Chondrocyte (in vitro differentiated cells): ENCODE measurements around the gene TSPO. TPM values are rescaled to one million over a fixed set of nuclear protein-coding genes. Genes with fewer than 3 reads are reported as not detected.

Source experiments
- DNase-seq: peaks from one replicate; pipeline ENCODE4 v3.0.0; 2021; ENCODE audit warnings: mixed read lengths, low spot score
- H3K27ac Mint-ChIP-seq: one replicate; pipeline ENCODE4 v1.8.0; 2021; ENCODE audit warnings: mild to moderate bottlenecking, moderate library complexity, mixed read lengths; ENCODE audit not compliant: unreplicated experiment
- H3K27me3 Mint-ChIP-seq: 2 replicates; pipeline ENCODE4 v1.8.0; 2021; ENCODE audit warnings: low read depth, mixed read lengths
- H3K36me3 Mint-ChIP-seq: 2 replicates; pipeline ENCODE4 v1.8.0; 2021; ENCODE audit warnings: low read depth, mixed read lengths
- H3K4me1 Mint-ChIP-seq: 2 replicates; pipeline ENCODE4 v1.8.0; 2021; ENCODE audit warnings: low read depth, mild to moderate bottlenecking, mixed read lengths
- H3K4me3 Mint-ChIP-seq: one replicate; pipeline ENCODE4 v1.8.0; 2021; ENCODE audit warnings: mild to moderate bottlenecking, moderate library complexity, mixed read lengths; ENCODE audit not compliant: unreplicated experiment
- H3K9me3 Mint-ChIP-seq: 2 replicates; pipeline ENCODE4 v1.8.0; 2021; ENCODE audit warnings: low read depth, mixed read lengths
- total RNA-seq: library from RNA; stranded (reverse); gene quantifications from 3 replicates; pipeline ENCODE4 v1.2.1, GENCODE V29; 2021
- TF ChIP-seq, protein P1 (sequence below): fragments of 200-600 bp; sonication (generic); IDR thresholded peaks from 2 replicates; pipeline ENCODE4 v1.5.0; 2021; ENCODE audit warnings: antibody characterized with exemption, mild to moderate bottlenecking, moderate library complexity

TSPO gene
- total RNA-seq, 1 donor from 2014 or later: 288 TPM

GRCh38 chr22:43163241-43163795 is 12.0 kb downstream of the TSPO start:
- no peak overlapping the region for H3K27ac Mint-ChIP-seq
- TF ChIP-seq, protein P1, sequence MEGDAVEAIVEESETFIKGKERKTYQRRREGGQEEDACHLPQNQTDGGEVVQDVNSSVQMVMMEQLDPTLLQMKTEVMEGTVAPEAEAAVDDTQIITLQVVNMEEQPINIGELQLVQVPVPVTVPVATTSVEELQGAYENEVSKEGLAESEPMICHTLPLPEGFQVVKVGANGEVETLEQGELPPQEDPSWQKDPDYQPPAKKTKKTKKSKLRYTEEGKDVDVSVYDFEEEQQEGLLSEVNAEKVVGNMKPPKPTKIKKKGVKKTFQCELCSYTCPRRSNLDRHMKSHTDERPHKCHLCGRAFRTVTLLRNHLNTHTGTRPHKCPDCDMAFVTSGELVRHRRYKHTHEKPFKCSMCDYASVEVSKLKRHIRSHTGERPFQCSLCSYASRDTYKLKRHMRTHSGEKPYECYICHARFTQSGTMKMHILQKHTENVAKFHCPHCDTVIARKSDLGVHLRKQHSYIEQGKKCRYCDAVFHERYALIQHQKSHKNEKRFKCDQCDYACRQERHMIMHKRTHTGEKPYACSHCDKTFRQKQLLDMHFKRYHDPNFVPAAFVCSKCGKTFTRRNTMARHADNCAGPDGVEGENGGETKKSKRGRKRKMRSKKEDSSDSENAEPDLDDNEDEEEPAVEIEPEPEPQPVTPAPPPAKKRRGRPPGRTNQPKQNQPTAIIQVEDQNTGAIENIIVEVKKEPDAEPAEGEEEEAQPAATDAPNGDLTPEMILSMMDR: no peak
- peaks cover 20% of the 10 kb centered on the region for H3K4me1 Mint-ChIP-seq
- H3K4me3 Mint-ChIP-seq: no peak overlapping the region
- H3K36me3 Mint-ChIP-seq: peaks cover 12% of the 10 kb centered on the region
- no peaks in the 10 kb centered on the region for H3K27me3 Mint-ChIP-seq
- no peaks in the 10 kb centered on the region for H3K9me3 Mint-ChIP-seq
- DNase-seq: no peak

GRCh38 chr22:43164636-43165035 is 13.3 kb downstream of the TSPO start:
- no peak for DNase-seq
- no peak overlapping the region for H3K27ac Mint-ChIP-seq
- H3K4me3 Mint-ChIP-seq: no peak overlapping the region
- no peaks in the 10 kb centered on the region for H3K9me3 Mint-ChIP-seq
- H3K4me1 Mint-ChIP-seq: peaks cover 24% of the 10 kb centered on the region
- no peaks in the 10 kb centered on the region for H3K27me3 Mint-ChIP-seq
- TF ChIP-seq, protein P1: no peak
- peaks cover 10% of the 10 kb centered on the region for H3K36me3 Mint-ChIP-seq

- Mint-ChIP-seq H3K27ac (no peak overlapping the region), H3K9me3 (no peaks in the 10 kb centered on the region), H3K27me3 (no peaks in the 10 kb centered on the region), H3K4me1 (peaks cover 24% of the 10 kb centered on the region), H3K36me3 (peaks cover 9% of the 10 kb centered on the region), H3K4me3 (no peak overlapping the region)
- no peak for DNase-seq
- TF ChIP-seq, protein P1: no peak
These were observed 15.0 kb downstream of the TSPO start for GRCh38 chr22:43166132-43166930.

GRCh38 chr22:43167001-43167589 is 15.7 kb downstream of the TSPO start:
- Mint-ChIP-seq H3K27ac (peak overlapping the region; percentile 2), H3K27me3 (no peaks in the 10 kb centered on the region), H3K36me3 (peaks cover 8% of the 10 kb centered on the region)

More at GRCh38 chr22:43167001-43167589, 15.7 kb downstream of the TSPO start:
- H3K9me3 Mint-ChIP-seq: no peaks in the 10 kb centered on the region
- TF ChIP-seq, protein P1: no peak
- no peak for DNase-seq
- peaks cover 24% of the 10 kb centered on the region for H3K4me1 Mint-ChIP-seq
- no peak overlapping the region for H3K4me3 Mint-ChIP-seq
